Urothelium cell line (cell line): ENCODE measurements around the gene FCRLA.
A peak's percentile ranks its signal among the peaks of the same experiment; 100 is the strongest.
"Not testable (repeated sequence)": the region's sequence is repeated elsewhere in the genome, so short reads cannot be mapped to it uniquely, and the experiment has no call there.

ENCODE experiments used
- DNase-seq: peaks from one replicate; pipeline ENCODE4 v3.0.0; 2011; ENCODE audit warnings: low spot score, mixed read lengths
- FAIRE-seq: peaks from 2 replicates; lab custom pipeline; 2011; peaks lifted over from hg19 to GRCh38; lab: Jason Lieb, UNC

Gene FCRLA

GRCh38 chr1:161706482-161707347, at the start of gene FCRLA:
FCRLA (plus strand) TSS chr1:161707229; CDS start chr1:161707265, 36 bp downstream.
- FAIRE-seq (no peak), DNase-seq (peak; percentile 41)

GRCh38 chr1:161658524-161658923, 48.5 kb upstream of the FCRLA start:
- not testable (repeated sequence) for FAIRE-seq, DNase-seq

GRCh38 chr1:161661660-161662311, 45.2 kb upstream of the FCRLA start:
- FAIRE-seq, DNase-seq: not testable (repeated sequence)

GRCh38 chr1:161662684-161663339, 44.2 kb upstream of the FCRLA start, which contains the start of gene FCGR2B:
FCGR2B (plus strand) TSS chr1:161663143; CDS start chr1:161663242, 99 bp downstream.
- DNase-seq, FAIRE-seq: not testable (repeated sequence)

- DNase-seq, FAIRE-seq: not testable (repeated sequence)
These were observed 43.5 kb upstream of the FCRLA start for GRCh38 chr1:161663569-161663968.

GRCh38 chr1:161664689-161665088, 42.3 kb upstream of the FCRLA start:
- not testable (repeated sequence) for DNase-seq, FAIRE-seq

GRCh38 chr1:161671045-161672020, 35.7 kb upstream of the FCRLA start:
- DNase-seq, FAIRE-seq: not testable (repeated sequence)

GRCh38 chr1:161673437-161673836, 33.6 kb upstream of the FCRLA start:
- DNase-seq, FAIRE-seq: not testable (repeated sequence)

GRCh38 chr1:161674447-161674846, 32.6 kb upstream of the FCRLA start:
- not testable (repeated sequence) for FAIRE-seq, DNase-seq

GRCh38 chr1:161674908-161675307, 32.1 kb upstream of the FCRLA start:
- not testable (repeated sequence) for DNase-seq, FAIRE-seq

- no peak for FAIRE-seq
- no peak for DNase-seq
These were observed 30.6 kb upstream of the FCRLA start for GRCh38 chr1:161676441-161676840.

- DNase-seq = no peak
- FAIRE-seq = no peak
These were observed 29.9 kb upstream of the FCRLA start for GRCh38 chr1:161676958-161677689.

- DNase-seq = no peak
- FAIRE-seq = no peak
These were observed 28.5 kb upstream of the FCRLA start for GRCh38 chr1:161678500-161678899.

GRCh38 chr1:161681879-161682278, 25.1 kb upstream of the FCRLA start:
- FAIRE-seq = no peak
- no peak for DNase-seq

GRCh38 chr1:161688946-161689345, 18.1 kb upstream of the FCRLA start:
- DNase-seq = no peak
- FAIRE-seq = no peak

GRCh38 chr1:161691846-161692245, 15.2 kb upstream of the FCRLA start:
- no peak for DNase-seq
- FAIRE-seq = no peak

- FAIRE-seq = not testable (repeated sequence)
These were observed 13.9 kb upstream of the FCRLA start for GRCh38 chr1:161693020-161693712.

GRCh38 chr1:161698302-161698701, 8.7 kb upstream of the FCRLA start:
- not testable (repeated sequence) for DNase-seq, FAIRE-seq

More at GRCh38 chr1:161693020-161693712, 13.9 kb upstream of the FCRLA start:
- not testable (repeated sequence) for DNase-seq
